Right ventricle myocardium superior (tissue), 1 donor: ENCODE data around the gene AADACL4. TPM values are rescaled to one million over a fixed set of nuclear protein-coding genes. Genes with fewer than 3 reads are reported as not detected.

Source experiments
- ATAC-seq: fragments of 200-7000 bp; cut with Tn5 transposase; one replicate; pipeline ENCODE4 v1.9.1; 2020; ENCODE audit warnings: mild to moderate bottlenecking; ENCODE audit not compliant: poor library complexity
- DNase-seq: peaks from one replicate; pipeline ENCODE4 v3.0.0-alpha.2; 2020
- intact Hi-C: fragments of 100-400 bp; cut with DNase I; formaldehyde crosslinking; loops from one replicate; pipeline ENCODE4 v1.11.2; 2022
- total RNA-seq: library from RNA; stranded (reverse); fragmentation: NEBNext Ultra II Directional; extraction: Animal tissue kit (Norgen Biotek cat#: 25700); gene quantifications from one replicate; pipeline ENCODE4 v1.2.1, GENCODE V29; 2021
- donor health status: DM: no; HTN: yes; CAD: no; lungs with severe emphysema.

The AADACL4 gene
- total RNA-seq, 1 donor from 2014 or later: not detected

- ATAC-seq: no peak
- intact Hi-C loops: loop anchor here (10.0 kb wide), 1 partner anchor 307 kb away; no protein-coding TSS in a partner anchor
- DNase-seq: no peak
Measured at GRCh38 chr1:12621346-12622335, 22.2 kb upstream of the AADACL4 start.

- DNase-seq (no peak), ATAC-seq (no peak)
- intact Hi-C loops: loop anchor here (10.0 kb wide), 1 partner anchor 308 kb away; no protein-coding TSS in a partner anchor
Measured at GRCh38 chr1:12622506-12622905, 21.4 kb upstream of the AADACL4 start.

- intact Hi-C loops: loop anchor here (10.0 kb wide), 1 partner anchor 310 kb away; no protein-coding TSS in a partner anchor
- ATAC-seq (no peak), DNase-seq (no peak)
Measured at GRCh38 chr1:12625276-12625675, 18.6 kb upstream of the AADACL4 start.

DNA sequence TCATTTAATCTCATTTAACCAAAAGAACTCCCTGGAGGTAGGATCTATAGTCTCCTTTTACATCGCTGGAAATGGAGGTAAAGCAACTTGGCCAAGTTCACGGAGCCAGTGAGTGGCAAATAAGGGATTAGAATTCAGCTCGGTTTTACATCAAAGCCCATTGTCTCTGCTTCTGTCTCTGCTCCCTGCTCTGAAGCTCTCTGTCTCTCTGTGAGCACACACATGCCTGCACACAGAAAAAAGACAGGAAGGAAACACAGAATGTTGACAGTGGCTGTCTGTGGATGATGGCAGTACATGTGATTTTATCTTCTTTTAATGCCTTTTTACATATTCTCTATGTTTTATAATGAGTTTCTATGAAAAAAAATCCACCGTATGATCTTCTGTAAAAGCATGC, 17.0 kb upstream of the AADACL4 start:
- DNase-seq: no peak
- intact Hi-C loops: loop anchor here (10.0 kb wide), 1 partner anchor 312 kb away; no protein-coding TSS in a partner anchor
- ATAC-seq: no peak

GRCh38 chr1:12627296-12627695, 16.6 kb upstream of the AADACL4 start:
- DNase-seq (no peak), ATAC-seq (no peak)
- intact Hi-C loops: loop anchor here (10.0 kb wide), 1 partner anchor 312 kb away; no protein-coding TSS in a partner anchor

DNA sequence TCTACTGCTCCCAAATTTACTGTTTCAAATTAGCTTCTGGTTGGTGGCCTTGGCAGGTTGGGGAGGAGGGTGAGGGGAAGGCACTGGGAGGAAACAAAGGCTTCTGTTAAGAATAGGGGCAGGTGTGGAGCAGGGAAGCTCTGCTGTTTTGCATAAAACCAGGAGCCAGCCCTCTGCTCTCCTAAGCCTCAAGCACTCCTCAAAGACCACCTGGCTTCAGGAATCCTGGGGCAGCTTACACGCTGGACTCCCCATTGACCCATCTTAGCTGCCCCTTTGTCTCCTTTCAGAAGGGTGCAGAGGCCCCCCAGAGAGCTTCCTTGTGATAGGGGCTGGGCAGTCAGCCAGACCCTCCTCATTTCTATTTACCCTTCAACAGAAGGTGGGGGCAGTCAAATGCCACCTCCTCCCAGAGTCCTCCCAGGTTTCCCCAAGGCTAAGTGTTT, 14.4 kb upstream of the AADACL4 start:
- no peak for ATAC-seq
- intact Hi-C loops: loop anchor here (10.0 kb wide), 1 partner anchor 315 kb away; no protein-coding TSS in a partner anchor
- DNase-seq: no peak

DNA sequence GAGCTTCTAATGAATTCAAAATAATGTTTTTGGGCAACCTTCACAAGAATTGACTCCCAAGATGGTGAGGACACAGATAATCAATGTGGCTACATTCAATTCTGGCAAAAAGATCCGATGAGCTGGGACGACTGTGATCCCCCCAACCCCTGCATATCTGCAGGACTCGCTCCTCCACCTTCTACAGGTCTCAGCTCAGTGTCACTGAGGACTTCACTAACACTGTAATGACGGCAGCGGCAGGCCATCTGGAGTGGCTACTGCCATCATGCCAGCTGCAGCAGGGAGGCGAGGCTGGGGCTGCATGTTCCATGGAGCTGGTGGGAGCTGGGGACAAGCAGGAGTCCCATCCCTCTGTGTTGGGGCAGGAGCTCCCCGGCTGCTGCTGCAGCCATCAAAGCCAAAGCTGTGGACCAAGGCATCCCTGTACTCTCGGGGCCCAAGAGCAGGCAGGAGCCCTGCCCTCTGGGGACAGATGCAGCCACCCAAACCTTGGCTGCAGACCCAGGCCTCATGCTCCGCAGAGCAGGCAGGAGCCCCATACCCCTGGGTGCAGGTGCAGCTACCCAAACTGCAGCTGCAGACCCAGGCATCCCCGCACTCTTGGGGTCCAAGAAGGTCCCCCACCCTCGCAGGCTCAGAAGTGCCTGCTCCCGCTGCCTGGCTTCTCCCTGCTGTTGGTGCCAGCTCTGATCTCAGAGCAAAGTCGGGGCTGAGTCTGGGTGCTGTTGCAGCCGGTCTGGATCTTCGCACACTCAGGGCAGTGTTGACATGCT, 13.7 kb upstream of the AADACL4 start:
- intact Hi-C loops: loop anchor here (10.0 kb wide), 1 partner anchor 315 kb away; no protein-coding TSS in a partner anchor
- DNase-seq (no peak), ATAC-seq (no peak)

- DNase-seq: no peak
- intact Hi-C loops: no loop called here
- no peak for ATAC-seq
Measured at GRCh38 chr1:12630946-12631530, 12.8 kb upstream of the AADACL4 start.

GRCh38 chr1:12631571-12631970, 12.3 kb upstream of the AADACL4 start:
- DNase-seq (no peak), ATAC-seq (no peak)
- intact Hi-C loops: no loop called here

DNA sequence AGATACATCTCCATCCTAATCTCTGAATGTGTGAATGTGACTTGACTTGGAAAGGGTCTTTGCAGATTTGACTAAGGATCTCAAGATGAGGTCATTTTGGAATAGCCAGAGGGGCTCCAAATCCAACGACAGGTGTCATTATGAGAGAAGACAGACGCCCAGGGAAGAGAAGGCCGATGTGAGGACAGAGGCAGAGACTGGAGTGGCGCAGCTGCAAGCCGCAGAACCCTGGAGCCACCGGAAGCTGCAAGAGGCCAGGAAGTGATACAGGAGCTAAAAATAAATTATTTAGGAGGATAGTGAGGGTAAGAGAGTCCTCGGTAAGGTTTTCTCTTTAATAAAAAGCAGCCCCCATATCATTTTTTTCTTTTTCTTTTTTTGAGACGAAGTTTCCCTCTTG, 9.7 kb upstream of the AADACL4 start:
- DNase-seq: no peak
- ATAC-seq: no peak
- intact Hi-C loops: no loop called here

DNA sequence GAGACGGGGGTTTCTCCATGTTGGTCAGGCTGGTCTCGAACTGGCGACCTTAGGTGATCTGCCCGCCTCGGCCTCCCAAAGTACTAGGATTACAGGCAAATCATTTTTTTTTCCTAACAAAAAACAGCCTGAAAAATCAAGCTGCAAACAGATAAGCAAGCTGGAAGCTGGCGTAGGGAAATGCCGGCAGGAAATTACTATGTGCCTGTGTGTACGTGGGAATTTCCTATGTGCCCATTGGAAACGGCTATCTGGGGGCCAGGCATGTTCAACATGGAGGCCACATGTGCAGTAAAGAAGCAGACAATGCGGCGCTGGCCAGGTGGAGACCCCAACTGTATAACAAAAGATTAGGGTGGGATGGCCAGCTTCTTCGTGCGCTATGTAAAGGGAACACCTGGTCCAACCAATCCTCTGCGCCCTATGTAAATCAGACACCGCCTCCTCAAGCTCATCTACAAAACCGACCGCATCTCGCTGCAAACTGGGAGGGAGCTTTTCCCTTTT, 9.1 kb upstream of the AADACL4 start:
- ATAC-seq (no peak), DNase-seq (no peak)
- intact Hi-C loops: no loop called here

GRCh38 chr1:12636098-12636950, 7.6 kb upstream of the AADACL4 start:
- ATAC-seq (peak; percentile 69), DNase-seq (peak; percentile 66)
- intact Hi-C loops: no loop called here

DNA sequence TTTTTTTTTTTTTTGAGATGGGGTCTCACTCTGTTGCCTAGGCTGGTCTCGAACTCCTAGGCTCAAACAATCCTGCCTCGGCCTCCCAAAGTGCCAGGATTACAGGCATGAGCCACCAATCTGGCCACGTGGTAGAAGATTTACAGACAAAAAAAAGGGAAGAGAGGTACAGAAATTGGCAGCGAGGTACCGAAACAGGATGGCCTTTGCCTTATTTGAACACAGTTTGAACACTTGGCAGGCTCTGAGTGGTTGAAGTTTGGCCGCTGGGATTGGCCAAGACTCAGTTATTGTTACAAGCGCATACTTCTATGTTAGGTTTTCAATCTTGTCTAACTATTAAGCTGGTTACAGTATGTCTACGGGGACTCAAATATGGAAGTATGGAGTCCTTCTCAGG, 6.2 kb upstream of the AADACL4 start:
- no peak for ATAC-seq
- intact Hi-C loops: no loop called here
- DNase-seq: no peak

DNA sequence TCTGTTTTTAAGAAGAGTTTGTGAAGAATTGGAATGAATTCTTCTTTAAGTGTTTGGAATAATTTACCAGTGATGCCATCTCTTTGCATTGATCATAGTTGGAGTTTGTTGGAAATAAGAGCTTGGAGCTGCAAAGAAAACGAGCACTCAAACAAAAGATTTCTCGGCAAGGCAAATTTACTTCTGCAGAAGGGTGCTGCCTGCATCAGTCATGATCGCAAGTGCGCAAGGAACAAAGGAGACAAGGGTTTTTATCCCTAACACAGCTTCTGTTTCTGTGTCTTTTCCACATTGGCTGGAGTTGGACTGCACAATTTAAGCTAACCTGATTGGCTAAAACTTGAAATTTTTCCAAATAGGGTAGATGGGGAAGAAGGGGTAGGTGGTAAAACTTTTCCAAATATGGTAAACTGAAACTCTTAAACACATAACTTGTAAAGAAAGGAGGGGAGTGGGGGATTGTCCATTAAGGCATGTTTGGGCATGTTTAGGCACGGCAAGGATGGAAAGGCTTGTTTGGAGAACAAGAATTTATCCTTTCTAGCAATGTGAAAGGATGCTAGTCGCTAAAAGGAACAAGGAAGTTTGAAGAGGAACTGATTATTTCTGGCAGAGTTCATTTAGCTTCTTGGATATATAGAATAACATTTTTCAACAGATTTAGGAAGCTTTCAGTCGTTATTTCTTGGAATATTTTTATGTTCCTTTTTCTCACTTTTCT, 3.5 kb upstream of the AADACL4 start:
- no peak for DNase-seq
- ATAC-seq: no peak
- intact Hi-C loops: no loop called here

GRCh38 chr1:12640958-12641272, 3.0 kb upstream of the AADACL4 start:
- ATAC-seq: no peak
- DNase-seq: no peak
- intact Hi-C loops: no loop called here

- no peak for DNase-seq
- intact Hi-C loops: no loop called here
- no peak for ATAC-seq
Measured at GRCh38 chr1:12643079-12643478, 806 bp upstream of the AADACL4 start.

DNA sequence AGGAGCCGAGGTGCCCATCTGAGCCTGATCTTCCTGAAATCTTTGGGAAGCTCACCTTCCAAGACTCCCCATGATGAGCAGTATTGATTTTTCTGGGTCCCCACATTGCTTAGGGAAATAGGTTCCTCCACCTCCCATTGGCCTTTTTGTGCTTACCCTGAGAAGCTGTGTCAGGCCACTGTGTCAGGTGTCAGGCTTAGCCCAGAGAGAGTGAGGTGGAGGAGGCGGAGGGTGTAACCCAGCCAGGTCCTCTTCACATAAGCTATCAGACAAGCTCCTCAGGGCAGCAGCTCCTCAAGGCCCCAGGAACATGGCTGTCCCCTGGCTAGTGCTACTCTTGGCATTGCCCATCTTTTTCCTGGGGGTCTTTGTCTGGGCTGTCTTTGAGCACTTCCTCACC, 352 bp downstream of the AADACL4 start:
- ATAC-seq (no peak), DNase-seq (no peak)
- intact Hi-C loops: no loop called here
